Omental fat pad (tissue), 4 donors: ENCODE data around the gene PLPPR5. TPM values are rescaled to one million over a fixed set of nuclear protein-coding genes. Genes with fewer than 3 reads are reported as not detected.

Experiments
- ATAC-seq: fragments of 150-250 bp; one replicate; pipeline ENCODE4 v1.9.1; 2016; ENCODE audit warnings: mild to moderate bottlenecking, moderate library complexity; ENCODE audit not compliant: low FRiP score
- DNase-seq: peaks from one replicate; pipeline ENCODE4 v3.0.0-alpha.2; 2019; ENCODE audit warnings: low spot score
- small RNA-seq: library from RNA; depleted of rRNA; stranded (forward); fragments of <200 nt; gene quantifications from one replicate; pipeline ENCODE3, GENCODE V24; 2016
- total RNA-seq, 4 donors: library from RNA; depleted of rRNA; stranded (reverse); fragments of >200 nt; gene quantifications; one replicate each; pipeline ENCODE4 v1.1.0, GENCODE V29; 2016
- TF ChIP-seq, protein P1 (sequence below), 3 donors: fragments of 450-650 bp; IDR thresholded peaks; one replicate each; pipeline ENCODE4 v1.5.1; 2016 to 2017; ENCODE audit warnings: antibody characterized with exemption in 3 of 3, mild to moderate bottlenecking in 3 of 3, moderate library complexity in 2 of 3

PLPPR5 gene
- total RNA-seq, 4 donors from 2014 or later = not detected

DNA sequence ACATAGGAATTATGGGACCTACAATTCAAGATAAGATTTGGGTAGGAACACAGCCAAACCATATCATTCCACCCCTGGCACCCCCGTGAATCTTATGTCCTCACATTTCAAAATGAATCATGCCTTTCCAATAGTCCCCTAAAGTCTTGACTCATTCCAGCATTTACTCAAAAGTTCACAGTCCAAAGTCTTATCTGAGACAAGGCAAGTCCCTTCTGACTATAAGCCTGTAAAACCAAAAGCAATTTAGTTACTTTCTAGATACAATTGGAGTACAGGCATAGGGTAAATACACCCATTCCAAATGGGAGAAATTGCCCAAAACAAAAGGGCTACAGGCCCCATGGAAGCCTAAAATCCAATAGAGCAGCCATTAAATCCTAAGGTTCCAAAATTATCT lies 138.9 kb downstream of the PLPPR5 start:
- TF ChIP-seq, protein P1, sequence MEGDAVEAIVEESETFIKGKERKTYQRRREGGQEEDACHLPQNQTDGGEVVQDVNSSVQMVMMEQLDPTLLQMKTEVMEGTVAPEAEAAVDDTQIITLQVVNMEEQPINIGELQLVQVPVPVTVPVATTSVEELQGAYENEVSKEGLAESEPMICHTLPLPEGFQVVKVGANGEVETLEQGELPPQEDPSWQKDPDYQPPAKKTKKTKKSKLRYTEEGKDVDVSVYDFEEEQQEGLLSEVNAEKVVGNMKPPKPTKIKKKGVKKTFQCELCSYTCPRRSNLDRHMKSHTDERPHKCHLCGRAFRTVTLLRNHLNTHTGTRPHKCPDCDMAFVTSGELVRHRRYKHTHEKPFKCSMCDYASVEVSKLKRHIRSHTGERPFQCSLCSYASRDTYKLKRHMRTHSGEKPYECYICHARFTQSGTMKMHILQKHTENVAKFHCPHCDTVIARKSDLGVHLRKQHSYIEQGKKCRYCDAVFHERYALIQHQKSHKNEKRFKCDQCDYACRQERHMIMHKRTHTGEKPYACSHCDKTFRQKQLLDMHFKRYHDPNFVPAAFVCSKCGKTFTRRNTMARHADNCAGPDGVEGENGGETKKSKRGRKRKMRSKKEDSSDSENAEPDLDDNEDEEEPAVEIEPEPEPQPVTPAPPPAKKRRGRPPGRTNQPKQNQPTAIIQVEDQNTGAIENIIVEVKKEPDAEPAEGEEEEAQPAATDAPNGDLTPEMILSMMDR (IDR thresholded peaks at IDR 0.05) = no peak
- DNase-seq = no peak
- ATAC-seq = no peak

DNA sequence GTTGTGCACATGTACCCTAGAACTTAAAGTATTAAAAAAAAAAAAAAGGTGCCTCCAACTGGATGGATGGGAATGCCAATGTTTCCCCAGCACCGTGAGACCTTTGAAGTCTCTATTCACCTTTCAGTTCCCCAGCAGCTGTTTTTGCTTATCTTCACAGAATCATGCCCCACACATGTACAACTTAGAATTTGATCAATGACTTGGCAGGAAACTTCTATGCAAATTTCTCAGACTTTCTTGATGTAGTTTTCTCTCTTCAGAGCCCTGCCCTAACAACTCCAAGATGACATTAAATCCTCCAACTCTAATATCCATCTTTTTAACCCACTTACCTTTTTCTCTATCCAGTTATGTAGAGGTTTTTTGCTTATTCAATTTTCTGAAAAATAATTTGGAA lies 144.3 kb downstream of the PLPPR5 start:
- no peak for ATAC-seq

DNA sequence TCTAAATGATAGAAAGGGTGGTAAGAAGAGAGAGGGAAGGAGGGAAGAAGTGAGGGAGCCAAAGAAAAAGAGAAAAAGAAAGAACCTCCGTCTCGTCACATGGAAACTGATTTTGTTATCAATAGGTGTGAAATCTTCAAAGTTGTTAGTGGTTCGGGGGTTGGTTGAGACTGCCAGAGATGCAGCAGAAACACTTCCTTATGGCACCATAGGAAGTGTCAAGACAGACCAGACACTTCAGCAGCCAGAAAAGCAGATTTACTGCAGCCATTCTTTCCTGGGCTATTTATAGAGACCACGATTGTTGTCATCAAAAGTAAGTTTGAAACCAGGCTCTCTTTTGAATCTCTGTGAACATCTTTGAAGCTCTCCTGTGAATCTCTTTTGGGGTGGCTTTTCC lies 150.5 kb downstream of the PLPPR5 start:
- no peak for ATAC-seq
- TF ChIP-seq, protein P1 (IDR thresholded peaks at IDR 0.05) = no peak
- no peak for DNase-seq

More for the DNA sequence above, 144.3 kb downstream of the PLPPR5 start:
- DNase-seq = no peak
- TF ChIP-seq, protein P1 (IDR thresholded peaks at IDR 0.05) = no peak

DNA sequence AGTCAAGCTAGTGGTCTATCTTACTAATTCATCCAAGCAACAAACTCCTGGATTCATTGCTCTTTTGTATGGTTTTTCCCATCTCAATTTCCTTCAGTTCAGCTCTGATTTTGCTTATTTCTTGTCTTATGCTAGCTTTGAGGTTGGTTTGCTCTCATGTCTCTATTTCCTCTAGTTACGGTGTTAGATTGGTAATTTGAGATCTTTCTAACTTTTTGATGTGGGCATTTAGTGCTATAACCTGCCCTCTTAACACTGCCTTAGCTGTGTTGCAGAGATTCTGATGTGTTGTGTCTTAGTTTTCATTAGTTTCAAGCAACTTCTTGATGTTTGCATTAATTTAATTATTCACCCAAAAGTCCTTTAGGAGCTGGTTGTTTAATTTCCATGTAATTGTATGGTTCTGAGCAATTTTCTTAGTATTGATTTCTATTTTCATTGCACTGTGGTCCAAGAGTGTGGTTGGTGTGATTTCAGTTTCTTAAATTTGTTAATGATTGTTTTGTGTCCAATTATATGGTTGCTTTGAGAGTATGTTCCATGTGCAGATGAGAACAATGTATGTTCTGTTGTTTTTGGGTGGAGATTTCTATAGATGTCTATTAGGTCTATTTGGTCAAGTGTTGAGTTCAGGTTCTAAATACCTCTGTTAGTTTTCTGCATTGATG lies 154.6 kb downstream of the PLPPR5 start:
- ATAC-seq (no peak), DNase-seq (no peak)
- TF ChIP-seq, protein P1 (IDR thresholded peaks at IDR 0.05) = no peak

DNA sequence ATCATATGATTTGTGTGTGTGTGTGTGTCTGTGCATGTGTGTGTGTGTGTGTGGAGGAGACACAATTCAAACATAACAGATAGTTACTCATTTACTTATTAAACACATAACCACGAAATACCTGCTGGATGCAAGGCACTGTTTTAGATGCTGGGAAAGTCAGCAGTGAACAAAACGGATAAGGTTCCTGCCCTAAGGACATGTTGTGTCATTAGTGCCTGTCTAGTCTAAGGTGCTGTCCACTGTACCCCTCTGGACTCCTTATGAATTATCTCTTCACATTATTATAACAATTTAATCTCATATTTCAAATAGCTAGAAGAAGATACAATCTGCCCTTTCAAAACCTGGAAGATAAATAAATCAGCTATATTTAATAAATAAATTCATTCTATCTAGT lies 162.4 kb downstream of the PLPPR5 start:
- DNase-seq (no peak), ATAC-seq (no peak)
- TF ChIP-seq, protein P1 (IDR thresholded peaks at IDR 0.05) = no peak

Small RNA genes within 50 kb of the gene (small RNA-seq; reads per million reads assigned to genes)
- gene AL445433.1 = not detected
